Uterus (tissue), 2 donors: ENCODE data around the gene PROX1.

Experiments used
- CTCF ChIP-seq, 4 experiments: fragments of 200-600 bp in 2 of 4; fragments of 450-650 bp in 2 of 4; sonication (generic) in 2 of 4; IDR thresholded peaks; one replicate each; pipeline ENCODE4 v1.5.1; 2016 to 2019; ENCODE audit warnings: antibody characterized with exemption in 4 of 4, mild to moderate bottlenecking in 2 of 4, moderate library complexity in 1 of 4
- POLR2A ChIP-seq, 2 donors: fragments of 450-650 bp; IDR thresholded peaks; one replicate each; pipeline ENCODE4 v1.6.1; 2016; ENCODE audit warnings: antibody characterized with exemption in 2 of 2, mild to moderate bottlenecking in 1 of 2, moderate library complexity in 1 of 2

DNA sequence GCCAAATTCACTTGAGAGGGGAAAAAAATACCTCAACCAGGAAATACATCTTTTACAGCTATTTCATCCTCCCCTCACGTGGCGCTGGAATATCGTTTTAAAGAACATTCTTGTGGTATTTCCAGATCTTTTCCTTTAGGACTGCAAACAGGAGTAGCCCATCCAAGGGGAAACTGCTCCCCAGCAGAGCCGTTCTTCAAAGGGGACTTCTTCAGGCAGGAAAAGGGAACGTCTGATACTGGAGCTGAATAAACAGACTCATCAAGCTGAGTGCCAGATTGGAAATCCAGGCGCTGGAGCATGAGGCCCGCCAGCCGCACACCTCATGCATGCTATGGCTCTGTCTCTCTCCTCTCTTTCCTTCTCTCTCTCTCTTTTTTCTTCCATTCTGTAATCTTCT is 34.0 kb upstream of the PROX1 start:
- TF ChIP-seq CTCF (IDR thresholded peaks at IDR 0.05): no peak
- TF ChIP-seq POLR2A (IDR thresholded peaks at IDR 0.05): no peak
